ENCODE measurements around the gene NPSR1.
"Not testable (repeated sequence)": the region's sequence is repeated elsewhere in the genome, so short reads cannot be mapped to it uniquely, and the experiment has no call there.

NPSR1 gene

GRCh38 chr7:34657632-34658268 is at the start of gene NPSR1:
Gene NPSR1, plus strand, starts transcription at chr7:34658218. Its CDS starts 195 bp downstream, at chr7:34658413.
- DNase-seq = no peak

GRCh38 chr7:34612661-34613060 is 45.4 kb upstream of the NPSR1 start:
- no peak for DNase-seq

GRCh38 chr7:34620425-34620824 is 37.6 kb upstream of the NPSR1 start:
- DNase-seq = no peak

DNA sequence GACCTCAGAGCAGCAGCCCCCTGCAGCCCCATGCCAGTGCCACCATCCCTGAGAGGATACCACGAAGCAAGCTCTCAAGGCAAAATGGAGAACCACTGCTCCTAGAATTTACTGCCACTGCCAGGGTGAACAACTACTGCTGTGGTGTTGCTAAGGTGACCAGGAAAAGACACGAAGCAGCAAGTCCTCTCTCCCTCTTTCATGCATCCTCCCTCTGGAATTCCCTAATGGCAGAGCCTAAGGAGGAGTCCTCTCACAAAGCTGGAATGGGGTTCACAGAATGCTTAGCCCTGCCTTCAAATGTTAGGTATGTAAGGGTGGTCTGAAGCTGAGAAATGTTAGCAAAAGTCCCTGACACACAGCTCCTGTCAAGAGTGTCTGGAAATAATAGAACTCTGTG is 35.8 kb upstream of the NPSR1 start:
- no peak for DNase-seq

GRCh38 chr7:34622771-34623250 is 35.2 kb upstream of the NPSR1 start:
- no peak for DNase-seq

GRCh38 chr7:34628618-34629017 is 29.4 kb upstream of the NPSR1 start:
- not testable (repeated sequence) for DNase-seq

- DNase-seq = no peak
These were observed 5.2 kb upstream of the NPSR1 start for GRCh38 chr7:34652809-34653208.

DNA sequence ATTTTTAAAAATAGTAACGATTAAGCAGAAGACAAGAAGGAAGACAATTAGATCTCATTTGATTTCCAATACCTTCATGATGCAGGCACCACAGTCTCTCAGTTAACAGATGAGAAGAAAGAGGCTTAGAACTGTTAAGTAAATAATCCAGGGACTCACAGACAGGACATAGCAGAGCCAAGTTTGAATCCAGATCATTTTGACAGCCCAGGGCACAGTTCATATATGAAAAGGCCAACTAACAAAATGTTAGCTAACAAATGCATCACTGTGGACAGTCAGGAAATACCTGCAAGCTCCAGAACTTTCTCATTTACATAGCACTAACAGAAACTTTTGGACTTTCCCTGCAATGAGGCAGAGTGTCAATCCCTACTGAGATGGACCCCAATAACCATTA is 4.2 kb upstream of the NPSR1 start:
- DNase-seq = no peak

- no peak for DNase-seq
These were observed 2.6 kb upstream of the NPSR1 start for GRCh38 chr7:34655384-34655783.

- DNase-seq = no peak
These were observed 2.0 kb upstream of the NPSR1 start for GRCh38 chr7:34656041-34656440.

- DNase-seq = no peak
These were observed 1.6 kb downstream of the NPSR1 start for GRCh38 chr7:34659472-34660075.

DNA sequence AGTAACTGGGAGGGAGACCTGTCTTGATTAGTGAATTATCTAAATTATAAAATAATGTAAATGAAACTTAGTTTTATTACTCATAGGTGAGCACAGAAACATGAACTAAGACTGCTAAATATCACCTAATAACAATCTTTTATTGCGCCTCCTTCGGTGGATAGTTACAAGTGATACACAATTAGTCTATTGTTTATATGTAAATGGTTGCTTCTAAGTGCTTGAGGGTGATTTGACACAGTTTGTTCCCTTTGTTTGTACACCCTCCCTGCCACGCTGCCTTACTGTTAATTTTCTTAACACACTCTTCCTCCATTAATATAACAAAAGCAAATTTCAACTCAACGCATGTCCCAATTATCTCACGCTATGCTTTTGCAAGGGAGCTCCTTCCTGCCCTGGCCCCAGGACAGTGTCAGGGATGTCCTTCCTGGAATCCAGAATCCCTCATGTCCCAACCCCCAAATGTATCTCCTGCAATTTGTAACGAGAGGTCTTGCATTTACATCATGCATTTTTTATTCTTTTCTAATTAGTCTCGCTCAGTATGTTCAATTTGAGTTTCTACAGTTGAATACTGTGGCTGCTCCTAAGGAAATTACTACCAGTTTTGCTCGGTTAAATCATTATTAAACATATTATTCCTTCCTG is 4.2 kb downstream of the NPSR1 start:
- no peak for DNase-seq

DNA sequence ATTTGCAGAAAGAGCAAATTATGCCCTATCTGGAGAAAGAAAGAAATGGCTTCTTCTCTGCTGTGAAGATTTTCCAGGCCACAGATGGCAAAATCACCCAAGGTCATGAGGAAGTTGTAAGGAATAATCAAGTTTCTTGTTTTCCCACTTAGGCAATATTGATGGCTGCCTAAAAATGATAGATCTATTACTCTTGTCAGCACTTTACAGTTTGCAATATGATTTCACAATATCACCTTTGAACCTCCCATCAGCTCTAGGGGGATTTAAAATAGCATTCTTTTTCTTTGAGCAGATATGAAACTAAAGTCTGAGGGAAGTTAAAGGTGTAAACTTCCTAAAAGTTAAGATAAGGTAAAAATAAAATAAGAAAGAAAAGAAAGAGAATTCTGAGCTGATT is 6.7 kb downstream of the NPSR1 start:
- DNase-seq = no peak

- DNase-seq = no peak
These were observed 14.4 kb downstream of the NPSR1 start for GRCh38 chr7:34672430-34672829.

GRCh38 chr7:34673066-34673465 is 15.0 kb downstream of the NPSR1 start:
- no peak for DNase-seq

DNA sequence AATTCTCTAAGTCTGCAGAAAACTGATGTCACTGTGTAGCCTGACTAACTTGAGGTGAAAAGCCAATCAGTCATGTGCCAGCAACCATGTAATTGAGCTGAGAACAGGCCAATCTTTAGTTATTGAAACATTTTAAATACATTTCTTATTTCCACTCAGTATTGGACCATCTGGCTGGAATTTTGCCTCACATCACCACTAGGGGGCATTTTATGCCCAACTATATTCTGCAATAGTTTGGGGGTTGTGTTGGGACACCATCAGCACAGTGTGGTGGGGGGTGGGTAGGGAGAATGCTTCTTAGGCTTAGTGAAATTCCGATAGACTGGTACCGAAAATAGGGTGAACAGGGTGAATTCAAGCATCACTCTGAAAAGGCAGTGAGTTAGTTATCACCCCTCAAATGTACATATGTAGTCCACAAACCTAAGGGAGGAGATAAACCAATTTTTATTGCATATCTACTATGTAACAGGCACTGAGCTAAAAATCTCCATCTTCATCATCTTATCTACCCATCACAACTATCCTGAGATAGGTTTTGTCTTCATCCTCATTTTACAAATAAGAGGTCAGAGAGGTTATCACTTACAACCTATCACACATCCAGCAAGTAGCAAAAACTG is 17.8 kb downstream of the NPSR1 start:
- DNase-seq = no peak

- no peak for DNase-seq
These were observed 19.5 kb downstream of the NPSR1 start for GRCh38 chr7:34677491-34677890.

- DNase-seq = no peak
These were observed 29.5 kb downstream of the NPSR1 start for GRCh38 chr7:34687529-34687928.

DNA sequence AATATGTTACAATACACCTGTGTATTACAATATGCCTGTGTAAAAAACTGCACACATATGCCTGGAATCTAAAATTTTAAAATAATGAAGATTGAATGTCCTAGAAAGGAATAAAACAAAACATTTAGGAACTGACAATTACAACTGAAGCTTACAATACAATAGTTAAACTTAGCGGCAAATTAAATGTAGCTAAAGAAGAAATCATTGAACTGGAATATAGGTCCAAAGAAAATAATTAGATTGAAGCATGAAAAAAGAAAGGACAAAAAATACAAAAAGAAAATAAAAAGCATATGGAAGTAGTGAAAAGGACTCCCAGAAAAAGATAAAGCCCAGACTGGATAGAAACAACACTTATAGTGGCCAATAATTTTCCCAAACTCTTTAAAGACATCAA is 38.4 kb downstream of the NPSR1 start:
- no peak for DNase-seq

DNA sequence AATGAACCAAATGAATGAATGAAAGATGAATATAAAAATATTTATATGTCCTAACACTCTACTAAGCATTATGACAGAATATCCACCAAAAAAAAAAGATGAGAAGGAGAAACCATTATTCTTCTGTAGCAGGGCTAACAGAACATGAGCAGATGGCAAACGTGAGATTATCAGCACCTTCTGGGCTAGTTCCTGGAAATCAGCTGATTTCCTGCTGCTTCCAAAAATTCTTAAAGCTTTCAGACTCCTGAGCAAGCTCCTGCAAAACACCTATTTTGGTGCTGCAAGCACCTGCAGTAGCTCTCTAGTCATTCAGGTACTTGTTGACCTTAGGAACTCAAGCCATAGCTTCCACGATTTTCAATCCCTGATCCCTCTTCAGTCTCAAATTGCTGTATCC is 51.8 kb downstream of the NPSR1 start:
- DNase-seq = no peak

DNA sequence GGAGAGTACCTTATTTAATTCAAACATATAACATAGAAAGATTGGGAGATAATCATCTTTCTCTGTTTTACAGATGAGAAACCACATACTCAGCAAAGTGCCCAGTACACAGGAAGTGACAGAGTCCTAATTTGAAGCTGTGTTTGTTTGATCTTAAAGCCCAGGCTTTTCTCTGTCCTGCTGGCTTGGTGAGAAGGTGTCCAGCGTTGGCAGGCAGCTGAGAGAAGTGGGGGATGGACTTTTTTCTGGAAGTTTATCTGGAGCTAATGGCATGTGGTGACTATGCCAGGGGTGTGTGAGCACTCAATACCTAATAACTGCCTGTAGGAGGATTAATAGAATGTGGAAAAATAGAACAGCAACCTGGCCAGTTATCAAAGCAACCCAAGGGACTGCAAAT is 60.8 kb downstream of the NPSR1 start:
- DNase-seq = no peak

DNA sequence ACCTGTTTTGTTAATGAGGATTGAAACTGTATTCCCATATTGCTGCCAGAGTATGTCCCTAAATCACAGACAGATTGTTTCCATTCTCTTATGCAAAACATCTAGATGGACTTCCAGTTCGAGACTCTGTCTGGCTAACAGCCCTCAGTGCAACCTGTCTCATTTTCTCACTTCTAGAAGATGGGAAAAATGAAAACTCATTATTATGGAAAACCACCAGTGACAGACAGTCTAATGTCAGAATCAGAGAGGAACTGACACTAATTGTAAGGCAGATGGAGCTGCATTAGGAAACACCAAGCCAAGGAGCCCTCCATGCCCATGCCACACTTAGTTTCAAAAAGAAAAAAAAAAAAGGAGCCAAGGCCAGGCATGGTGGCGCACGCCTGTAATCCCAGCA is 61.6 kb downstream of the NPSR1 start:
- DNase-seq = no peak

DNA sequence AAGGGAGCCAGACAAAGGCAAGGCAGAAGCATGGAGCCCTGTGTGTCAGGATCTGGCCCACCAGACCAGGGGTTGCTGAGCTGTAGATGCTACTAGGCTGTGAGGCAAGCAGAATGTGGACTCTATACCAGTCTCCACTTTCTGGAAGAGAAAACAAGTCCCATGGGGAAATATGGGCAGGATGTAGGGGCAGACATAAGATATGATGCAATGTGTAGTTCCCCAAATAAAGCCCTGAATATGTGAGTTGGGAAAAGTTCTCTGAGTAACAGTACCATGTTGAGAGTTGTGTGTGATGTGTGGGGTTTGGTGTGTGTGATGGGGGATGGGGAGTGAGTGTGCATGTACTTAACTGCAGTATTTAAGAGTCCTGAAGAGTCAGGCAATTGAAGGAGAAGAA is 62.3 kb downstream of the NPSR1 start:
- DNase-seq = no peak

- no peak for DNase-seq
These were observed 65.3 kb downstream of the NPSR1 start for GRCh38 chr7:34723338-34723737.

All from activated CD4-positive, alpha-beta T cell treated with anti-CD3 and anti-CD28 coated beads for 1 hour (primary cell).